GM15510 (cell line): ENCODE measurements around the gene ADGRE3.

ENCODE experiments used
- POLR2A ChIP-seq: IDR thresholded peaks from 3 replicates; pipeline ENCODE4 v1.6.1; 2011; ENCODE audit warnings: borderline replicate concordance; ENCODE audit not compliant: insufficient read length; ENCODE audit errors: extremely low read depth

The ADGRE3 gene

DNA sequence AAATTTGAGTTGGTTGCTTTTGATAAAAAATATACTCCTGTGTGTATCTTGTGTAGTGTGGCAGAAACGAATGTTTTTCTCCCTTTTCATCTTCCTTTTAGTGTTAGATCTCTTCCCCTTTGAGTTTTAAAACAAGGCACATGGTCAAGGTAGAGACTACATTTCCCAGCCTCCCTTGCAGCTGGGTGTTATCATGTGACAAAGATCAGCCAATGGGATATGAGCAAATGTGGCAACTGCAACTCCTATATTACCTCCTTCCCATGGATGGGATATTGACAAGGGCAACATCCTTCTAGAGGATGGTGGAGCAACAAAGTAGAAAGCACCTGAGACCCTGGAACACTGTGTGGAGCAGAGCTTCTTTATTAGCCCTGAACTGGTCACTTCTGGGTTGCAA is 42.4 kb downstream of the ADGRE3 start:
- TF ChIP-seq POLR2A, result no peak

DNA sequence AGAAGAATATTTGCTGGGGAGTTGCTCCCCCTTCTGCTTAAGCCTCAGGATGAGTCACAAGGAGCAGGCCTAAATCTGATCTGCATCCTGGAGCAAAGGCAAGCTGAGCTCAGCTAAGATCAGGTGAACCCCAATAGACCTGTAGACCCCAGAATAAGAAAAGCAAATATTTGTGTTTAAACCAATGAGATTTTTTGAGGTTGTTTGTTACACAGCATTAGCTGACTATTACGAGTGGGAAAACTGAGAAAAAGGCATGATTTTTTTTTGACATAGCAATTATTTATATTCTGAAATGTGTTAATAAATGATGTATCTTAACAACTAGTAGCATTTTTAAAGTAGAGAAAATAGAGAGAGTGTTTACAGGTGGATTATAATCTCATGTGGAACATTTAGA is 45.1 kb downstream of the ADGRE3 start:
- no peak for TF ChIP-seq POLR2A

DNA sequence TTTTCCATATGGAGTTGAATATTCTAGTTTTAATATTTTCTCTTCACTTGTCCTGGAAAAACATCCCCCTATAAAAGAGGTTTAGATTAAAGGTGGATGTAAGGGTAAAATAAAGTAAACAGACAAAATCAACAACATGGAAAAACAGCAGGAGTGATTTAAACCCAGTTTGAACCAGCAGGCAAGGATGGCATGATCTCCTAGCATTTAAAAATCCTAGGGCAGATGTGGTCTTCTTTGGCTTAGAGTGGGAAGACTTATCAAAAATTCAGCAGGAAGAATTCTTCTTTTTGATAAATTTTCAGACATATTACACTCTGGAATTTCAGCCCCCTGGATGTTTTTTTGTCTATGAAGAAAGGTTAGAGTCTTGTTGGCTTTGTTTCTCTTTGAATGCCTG is 55.2 kb downstream of the ADGRE3 start:
- no peak for TF ChIP-seq POLR2A

DNA sequence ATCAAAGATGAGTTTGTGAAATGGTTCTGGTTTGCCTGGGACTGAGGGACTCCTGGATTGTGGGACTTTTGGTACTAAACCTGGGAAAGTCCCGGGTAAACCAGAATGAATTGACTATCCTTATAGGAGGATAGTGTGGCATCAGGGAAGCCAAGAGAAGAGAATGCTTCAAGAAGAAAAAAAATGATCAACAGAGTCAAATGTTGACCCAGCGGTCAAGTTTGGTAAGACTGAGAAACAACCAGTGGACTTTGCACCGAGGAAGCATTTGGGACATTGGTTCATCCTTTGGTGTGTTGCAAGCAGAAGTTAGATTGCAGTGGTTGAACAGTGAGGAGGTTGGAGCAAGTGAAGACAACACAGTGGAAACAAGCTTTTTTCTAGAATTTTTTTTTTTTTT is 58.2 kb downstream of the ADGRE3 start:
- no peak for TF ChIP-seq POLR2A

DNA sequence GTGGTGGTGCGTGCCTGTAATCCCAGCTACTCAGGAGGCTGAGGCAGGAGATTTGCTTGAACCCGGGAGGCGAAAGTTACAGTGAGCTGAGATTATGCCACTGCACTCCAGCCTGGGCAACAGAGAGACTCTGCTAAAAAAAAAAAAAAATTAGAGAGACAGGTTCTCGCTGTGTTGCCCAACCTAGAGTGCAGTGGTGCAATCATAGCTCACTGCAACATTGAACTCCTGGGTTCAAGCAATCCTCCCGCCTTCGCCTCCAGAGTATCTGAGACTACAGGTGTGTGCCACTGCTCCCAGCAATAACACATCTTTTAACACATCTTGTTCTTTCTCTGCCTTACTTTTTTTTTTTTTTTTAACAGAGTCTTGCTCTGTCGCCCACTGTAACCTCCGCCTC is 59.0 kb downstream of the ADGRE3 start:
- no peak for TF ChIP-seq POLR2A

DNA sequence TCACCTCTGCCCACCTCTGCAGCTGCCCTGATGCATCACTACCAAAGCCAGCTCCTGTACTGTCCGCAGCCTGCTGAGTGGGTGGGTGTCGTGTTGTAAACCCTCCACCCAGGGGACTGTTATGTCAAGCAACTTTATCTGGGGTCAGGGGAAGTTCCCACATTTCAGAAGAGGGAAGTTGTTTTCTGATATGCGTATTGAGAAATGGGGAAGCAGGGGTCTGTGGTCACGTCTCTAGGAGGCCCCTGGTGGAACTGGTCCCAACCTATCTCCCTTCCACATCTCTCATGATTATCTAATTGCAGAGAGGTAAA is 60.6 kb downstream of the ADGRE3 start:
- no peak for TF ChIP-seq POLR2A

DNA sequence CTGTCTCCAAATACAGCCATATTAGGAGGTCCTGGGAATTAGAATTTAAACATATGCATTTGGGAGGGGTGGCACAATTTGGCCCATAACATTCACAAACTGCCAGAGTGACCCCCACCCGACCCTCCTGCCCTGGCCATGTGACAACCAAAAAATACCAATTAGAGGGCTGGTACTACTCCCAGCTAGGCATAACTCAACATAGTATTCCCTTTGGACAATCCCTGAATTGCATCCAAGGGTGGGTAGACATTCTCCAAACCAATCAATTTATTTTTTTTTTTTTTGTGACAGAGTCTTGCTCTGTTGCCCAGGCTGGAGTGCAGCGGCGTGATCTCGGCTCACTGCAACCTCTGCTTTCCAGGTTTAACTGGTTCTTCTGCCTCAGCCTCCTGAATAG is 62.0 kb downstream of the ADGRE3 start:
- no peak for TF ChIP-seq POLR2A

DNA sequence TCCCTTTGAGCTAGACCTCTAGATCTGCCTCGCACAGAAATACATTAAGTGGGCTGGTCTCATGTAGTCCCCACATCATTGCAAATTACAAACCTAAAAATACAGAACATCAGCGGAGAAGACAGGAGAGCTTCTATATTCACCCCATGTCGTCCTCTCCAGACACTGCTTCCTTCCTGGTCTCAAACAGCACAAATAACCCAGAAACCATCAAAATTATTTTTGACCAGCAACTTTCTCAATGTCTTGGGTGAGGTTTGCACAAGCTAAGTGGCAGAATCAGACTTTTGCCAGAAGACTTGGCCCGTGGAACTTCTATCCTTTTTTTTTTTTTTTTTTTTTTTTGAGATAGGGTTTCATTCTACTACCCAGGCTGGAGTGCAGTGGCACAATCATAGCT is 63.6 kb downstream of the ADGRE3 start:
- no peak for TF ChIP-seq POLR2A

DNA sequence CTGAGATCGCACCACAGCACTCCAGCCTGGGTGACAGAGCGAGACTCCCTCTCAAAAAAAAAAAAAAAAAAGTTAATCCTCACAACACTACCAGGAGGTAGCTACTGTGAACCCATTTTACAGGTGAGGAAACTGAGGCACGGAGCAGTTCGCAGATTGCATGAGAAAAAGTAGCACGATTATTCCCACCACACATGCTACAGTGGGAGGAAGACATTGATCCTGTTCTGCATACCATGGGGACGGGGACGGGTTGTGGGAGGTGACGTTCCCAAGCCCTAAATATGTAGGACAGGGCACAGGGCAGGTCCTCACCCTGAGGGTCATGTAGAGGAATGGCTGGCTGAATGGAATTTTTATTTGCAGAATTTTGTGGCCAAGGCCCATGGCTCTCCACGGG is 68.0 kb downstream of the ADGRE3 start:
- no peak for TF ChIP-seq POLR2A

DNA sequence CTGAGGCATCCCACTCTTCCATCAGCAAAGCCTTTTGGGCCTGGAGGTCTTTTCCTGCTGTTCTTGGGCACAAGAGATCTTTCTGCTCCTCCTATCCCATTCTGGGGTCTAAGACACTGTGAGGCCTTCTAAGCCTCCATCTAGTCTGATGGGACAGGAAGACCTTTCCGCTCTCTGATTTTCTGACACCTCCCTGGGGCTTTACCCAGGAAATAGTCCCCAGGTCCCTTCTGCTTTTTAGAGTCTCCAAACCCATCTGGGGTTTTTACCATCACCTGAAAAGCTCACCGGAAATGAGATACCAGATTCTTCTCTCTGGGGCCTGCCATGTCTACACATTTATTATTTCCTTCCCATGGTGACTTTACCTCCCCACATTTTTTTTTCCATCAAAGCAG is 70.7 kb downstream of the ADGRE3 start:
- TF ChIP-seq POLR2A, result no peak

DNA sequence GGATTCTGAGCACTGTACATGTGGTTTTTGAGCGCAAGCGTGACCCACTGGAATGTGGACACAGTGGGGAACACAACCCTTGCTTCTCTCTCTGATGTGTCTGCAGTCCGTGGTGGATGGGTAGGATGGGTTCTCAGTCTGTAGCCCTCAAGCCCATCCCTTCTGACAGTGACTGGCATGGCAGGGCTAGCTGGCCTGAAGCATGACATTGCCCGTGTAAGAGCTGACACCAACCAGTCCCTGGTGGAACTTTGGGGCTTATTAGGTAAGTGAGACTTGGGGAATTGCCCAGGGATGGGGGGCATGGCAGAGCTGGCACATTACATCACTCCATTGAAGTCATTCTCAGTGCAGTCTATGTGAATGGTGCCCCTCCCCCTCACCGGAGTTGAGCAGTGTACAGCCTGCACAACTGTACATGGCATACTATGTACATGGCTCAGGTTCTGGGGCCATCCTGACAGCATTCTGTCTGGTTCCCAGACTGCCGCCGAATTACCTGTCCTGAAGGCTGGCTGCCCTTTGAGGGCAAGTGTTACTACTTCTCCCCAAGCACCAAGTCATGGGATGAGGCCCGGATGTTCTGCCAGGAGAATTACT is 75.0 kb downstream of the ADGRE3 start:
- TF ChIP-seq POLR2A, result no peak

DNA sequence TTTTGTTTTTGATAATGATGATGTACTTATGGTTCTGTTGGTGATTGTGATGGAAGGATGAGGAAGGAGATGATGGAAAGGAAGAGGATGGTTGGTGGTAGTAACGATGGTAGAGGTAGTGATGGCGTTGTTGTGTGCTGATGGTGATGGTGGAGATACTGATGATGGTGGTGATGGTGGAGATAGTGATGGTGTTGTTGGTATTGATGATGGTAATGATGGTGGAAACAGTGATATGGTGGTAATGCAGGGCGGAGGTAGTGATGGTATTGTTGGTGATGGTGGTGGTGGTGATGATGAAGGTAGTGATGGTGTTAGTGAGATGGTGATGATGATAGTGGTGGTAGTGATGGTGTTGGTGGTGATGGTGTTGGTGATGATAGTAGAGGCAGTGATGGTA is 79.1 kb downstream of the ADGRE3 start:
- TF ChIP-seq POLR2A, result no peak

DNA sequence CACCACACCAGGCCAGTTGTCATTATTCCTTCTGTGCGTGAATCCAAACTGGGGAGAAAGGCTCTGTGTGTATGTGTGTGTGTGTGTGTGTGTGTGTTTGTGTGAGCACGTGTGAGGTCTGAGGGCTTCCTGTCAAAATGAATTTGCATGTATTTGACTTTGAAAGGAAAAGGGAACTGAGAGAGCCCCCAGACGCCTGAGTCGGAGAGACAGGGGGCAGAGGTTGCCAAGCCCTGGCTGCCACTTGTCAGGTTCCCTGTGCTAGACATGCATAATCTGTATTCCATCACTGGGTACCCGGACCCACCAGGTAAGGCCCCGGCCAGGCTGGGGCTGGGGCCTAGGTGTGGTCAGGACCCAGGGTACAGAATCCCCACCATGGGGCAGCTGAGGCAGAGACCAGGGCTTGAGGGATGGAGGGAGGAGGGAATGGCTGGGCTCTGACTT is 91.7 kb downstream of the ADGRE3 start, which contains the start of gene CLEC17A:
CLEC17A (plus strand) TSS at position 191 of the 447 bp plus-strand sequence; CDS start at position 268, 77 bp downstream.
- peak; percentile 96 for TF ChIP-seq POLR2A

DNA sequence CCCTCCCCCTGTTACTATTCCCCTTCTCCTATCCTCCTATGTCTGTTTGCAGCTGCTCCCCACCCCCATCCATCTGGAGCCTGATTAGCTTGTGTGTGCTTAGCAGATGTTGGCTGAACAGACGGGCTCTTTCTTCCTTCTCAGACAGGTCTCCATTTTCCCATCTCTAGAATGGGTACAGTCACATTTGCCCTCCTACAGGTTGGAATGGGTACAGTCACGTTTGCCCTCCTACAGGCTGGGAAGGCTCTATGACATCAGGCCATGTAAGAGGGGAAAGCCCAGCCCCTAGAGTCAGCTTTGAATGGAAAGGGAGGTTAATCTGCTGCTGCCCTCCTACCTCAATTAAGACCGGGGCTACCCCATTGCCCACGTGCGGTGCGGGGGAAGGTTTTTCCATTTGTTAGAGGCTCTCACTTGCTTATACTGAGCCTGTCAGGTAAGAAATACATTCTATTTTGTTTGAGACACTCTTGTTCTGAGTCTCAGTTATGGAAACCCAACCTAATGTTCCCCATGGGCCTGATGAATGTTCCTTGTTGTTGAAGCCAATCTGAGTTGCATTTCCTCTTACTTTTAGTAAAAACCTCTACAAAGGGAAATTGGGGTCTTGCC is 93.9 kb downstream of the ADGRE3 start:
- TF ChIP-seq POLR2A, result no peak

DNA sequence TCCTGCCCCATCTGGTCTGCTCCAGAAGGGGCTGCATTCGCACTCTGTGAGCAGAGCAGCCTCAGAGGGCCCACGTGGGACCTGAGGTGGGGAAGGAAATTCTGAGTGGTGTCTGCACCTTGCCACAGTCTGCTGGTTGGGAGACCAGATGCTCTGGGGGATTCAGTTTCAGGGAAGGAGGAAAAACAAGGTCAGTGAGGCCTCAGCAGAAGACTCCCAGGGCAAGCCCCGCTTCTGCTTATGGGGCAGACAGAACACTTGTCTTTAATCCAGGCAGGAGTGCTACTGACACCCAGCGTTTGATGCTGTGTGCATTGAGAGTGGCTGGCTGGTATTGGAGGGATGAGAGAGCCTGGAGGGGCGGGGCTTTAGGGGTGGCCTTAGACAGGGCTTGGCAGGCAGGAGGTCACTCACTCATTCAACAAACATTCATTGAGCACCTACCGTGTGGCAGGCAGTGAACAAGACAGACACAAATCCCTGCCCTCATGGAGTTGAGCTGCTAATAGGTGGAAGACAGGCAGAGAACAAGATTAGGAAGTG is 96.7 kb downstream of the ADGRE3 start:
- TF ChIP-seq POLR2A, result no peak

DNA sequence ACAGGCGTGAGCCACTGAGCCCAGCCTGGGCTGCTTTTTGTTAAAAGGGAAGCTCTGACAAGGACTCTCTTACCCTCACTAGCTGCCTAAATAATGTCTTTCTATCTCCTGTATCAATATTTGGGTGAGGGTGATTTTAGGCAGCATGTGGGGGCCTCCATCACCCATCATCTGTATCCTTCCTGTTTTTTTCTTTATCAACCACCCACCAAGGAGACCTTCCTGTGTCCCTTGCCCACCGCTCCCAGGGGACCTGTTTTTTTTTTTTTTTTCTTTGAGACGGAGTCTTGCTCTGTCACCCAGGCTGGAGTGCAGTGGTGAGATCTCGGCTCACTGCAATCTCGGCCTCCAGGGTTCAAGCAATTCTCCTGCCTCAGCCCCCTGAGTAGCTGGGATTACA is 97.4 kb downstream of the ADGRE3 start:
- TF ChIP-seq POLR2A, result no peak
